HepG2 (cell line): ENCODE data around the gene LDLRAD3. TPM values are rescaled to one million over a fixed set of nuclear protein-coding genes. Genes with fewer than 3 reads are reported as not detected.

Experiments used
- ATAC-seq: fragments of 200-7000 bp; cut with Tn5 transposase; 3 replicates; pipeline ENCODE4 v1.9.1; 2020; ENCODE audit warnings: mild to moderate bottlenecking, moderate library complexity
- BruUV-seq: library from RNA; stranded (reverse); fragments of 400-500 nt; replicated peaks from 2 replicates; lab custom pipeline; 2021; lab: Mats Ljungman, UMichigan
- CTCF ChIA-PET: fragments of 300-600 bp; formaldehyde crosslinking; extraction: SDS; loops from one replicate; lab custom pipeline; 2021; ENCODE audit warnings: low total read pairs, inconsistent platforms, low intra/inter-chr PET ratio; lab: Yijun Ruan, JAX
- POLR2A ChIA-PET: fragments of 350-600 bp; sonication (Branson Sonifier 250); formaldehyde crosslinking; loops from one replicate; lab custom pipeline; 2020; ENCODE audit warnings: antibody characterized with exemption, inconsistent platforms; lab: Yijun Ruan, JAX
- DNase-seq: peaks from one replicate; pipeline ENCODE4 v3.0.0-alpha.2; 2015; ENCODE audit warnings: low spot score
- FAIRE-seq: peaks from 3 replicates; lab custom pipeline; 2011; peaks lifted over from hg19 to GRCh38; lab: Jason Lieb, UNC
- H2AFZ ChIP-seq: one replicate; pipeline ENCODE4 v1.6.1; 2011; ENCODE audit warnings: low read length, inconsistent platforms
- H3K27ac ChIP-seq: fragments of 300-600 bp; 3 replicates; pipeline ENCODE4 v1.8.0; 2011; ENCODE audit warnings: mixed run types, mild to moderate bottlenecking, mixed read lengths, low read length, inconsistent platforms; ENCODE audit not compliant: insufficient read depth; ENCODE audit errors: extremely low read length
- H3K27me3 ChIP-seq, 2 experiments: fragments of 200-600 bp in 1 of 2; 2 replicates in 1 of 2; 3 replicates in 1 of 2; pipeline versions ENCODE4 v1.6.0 to v1.8.0; 2011; ENCODE audit warnings: low read length in 2 of 2, mild to moderate bottlenecking in 2 of 2, moderate library complexity in 2 of 2, inconsistent platforms in 1 of 2; ENCODE audit not compliant: insufficient read depth in 2 of 2, control insufficient read depth in 1 of 2
- H3K36me3 ChIP-seq, 2 experiments: fragments of 200-600 bp in 1 of 2; replicated peaks in 1 of 2; 2 replicates in 1 of 2; 3 replicates in 1 of 2; pipeline versions ENCODE4 v1.5.1 to v1.8.0; 2011; ENCODE audit warnings: low read length in 2 of 2, inconsistent platforms in 1 of 2; ENCODE audit not compliant: insufficient read depth in 2 of 2, control insufficient read depth in 1 of 2
- H3K4me1 ChIP-seq: 2 replicates; pipeline ENCODE4 v1.5.1; 2012; ENCODE audit warnings: low read length, inconsistent platforms; ENCODE audit not compliant: insufficient read depth
- H3K4me2 ChIP-seq: 2 replicates; pipeline ENCODE4 v1.6.0; 2011; ENCODE audit warnings: low read depth, low read length, inconsistent platforms
- H3K4me3 ChIP-seq, 3 experiments: fragments of 200-600 bp in 1 of 3; sonication (generic), shearing (Covaris generic) in 1 of 3; replicated peaks in 1 of 3; 2 replicates each; pipeline ENCODE4 v1.5.1; 2011 to 2016; ENCODE audit warnings: low read length in 3 of 3, inconsistent platforms in 2 of 3, low read depth in 2 of 3, mild to moderate bottlenecking in 2 of 3, control low read depth in 1 of 3, mixed read lengths in 1 of 3; ENCODE audit not compliant: insufficient read depth in 1 of 3
- H3K79me2 ChIP-seq: one replicate; pipeline ENCODE4 v1.6.1; 2011; ENCODE audit warnings: low read length, inconsistent platforms; ENCODE audit not compliant: insufficient read depth
- H3K9ac ChIP-seq: 2 replicates; pipeline ENCODE4 v1.6.0; 2011; ENCODE audit warnings: mild to moderate bottlenecking, low read depth, low read length, inconsistent platforms; ENCODE audit not compliant: insufficient read depth
- H3K9me3 ChIP-seq: 2 replicates; pipeline ENCODE4 v1.5.1; 2012; ENCODE audit warnings: mild to moderate bottlenecking, low read length
- H4K20me1 ChIP-seq: 2 replicates; pipeline ENCODE4 v1.6.0; 2011; ENCODE audit warnings: inconsistent platforms, mild to moderate bottlenecking, low read length, moderate library complexity; ENCODE audit not compliant: insufficient read depth
- DR1 ChIP-seq: sonication (generic); formaldehyde crosslinking; IDR thresholded peaks from 2 replicates; pipeline ENCODE4 v1.8.0; 2021; ENCODE audit warnings: mild to moderate bottlenecking, missing genetic modification reagents, inconsistent platforms
- MAFK ChIP-seq, 2 experiments: IDR thresholded peaks in 1 of 2; conservative IDR thresholded peaks in 1 of 2; 2 replicates each; pipeline ENCODE4 v1.6.1; 2011; ENCODE audit warnings: improper control_type of control experiment in 2 of 2, low read length in 2 of 2
- ZNF550 ChIP-seq: sonication (generic); formaldehyde crosslinking; IDR thresholded peaks from 2 replicates; pipeline ENCODE4 v1.4.0; 2020; ENCODE audit warnings: mild to moderate bottlenecking, missing genetic modification reagents, borderline replicate concordance
- ZNF629 ChIP-seq: sonication (generic); formaldehyde crosslinking; conservative IDR thresholded peaks from 2 replicates; pipeline ENCODE4 v1.5.0; 2020; ENCODE audit warnings: missing genetic modification reagents
- WGBS: methylation state at CpG from one replicate; pipeline ENCODE4 v1.1.6; 2017; ENCODE audit warnings: low lambda C conversion rate; 5-methylcytosine and 5-hydroxymethylcytosine counted together
- in situ Hi-C: cut with HindIII; loops from 2 replicates; pipeline ENCODE4 v1.10.0; 2017; ENCODE audit warnings: low pct_unique_long_range_greater_than_20kb; ENCODE audit not compliant: extremely low pct_ligation_motif_present
- intact Hi-C: fragments of 100-400 bp; cut with micrococcal nuclease; formaldehyde crosslinking; loops from one replicate; pipeline ENCODE4 v1.10.0; 2022; ENCODE audit not compliant: unreplicated experiment
- polyA plus RNA-seq, 8 experiments: library from polyadenylated mRNA; depleted of rRNA in 3 of 8; stranded (reverse) in 7 of 8; unstranded in 1 of 8; fragments of >200 nt; fragmentation: Illumina TruSeq in 4 of 8; extraction: Trizol in 4 of 8; gene quantifications; 2 replicates each; pipeline versions ENCODE4 v1.2.1 to v1.2.3, GENCODE V29; 2011 to 2016; ENCODE audit warnings: low read depth in 4 of 8, missing spikeins in 1 of 8, mixed read lengths in 1 of 8; ENCODE audit not compliant: insufficient read depth in 1 of 8
- total RNA-seq, 5 experiments: library from RNA; depleted of rRNA; stranded (reverse); fragments of >200 nt; fragmentation: Illumina TruSeq; extraction: Trizol; gene quantifications; 2 replicates each; pipeline ENCODE4 v1.2.3, GENCODE V29; 2016; ENCODE audit warnings: low read depth in 1 of 5
- TF ChIP-seq, protein P1 (sequence below): sonication (generic); formaldehyde crosslinking; IDR thresholded peaks from 2 replicates; pipeline ENCODE4 v1.5.0; 2020; ENCODE audit warnings: mild to moderate bottlenecking, missing genetic modification reagents
- TF ChIP-seq, protein P2 (sequence below): sonication (generic); formaldehyde crosslinking; IDR thresholded peaks from 2 replicates; pipeline ENCODE4 v1.4.0; 2020; ENCODE audit warnings: mild to moderate bottlenecking, low read depth, missing genetic modification reagents
- TF ChIP-seq, protein P3 (sequence below): sonication (generic); formaldehyde crosslinking; IDR thresholded peaks from 2 replicates; pipeline ENCODE4 v1.9.0; 2021; ENCODE audit warnings: missing genetic modification reagents, borderline replicate concordance

Gene LDLRAD3
- total and polyA plus RNA-seq, 2 of the 13 experiments (the other 11 are each of a cell fraction or from before 2014, with no cell fraction given): 0.50 to 0.60 TPM

DNA sequence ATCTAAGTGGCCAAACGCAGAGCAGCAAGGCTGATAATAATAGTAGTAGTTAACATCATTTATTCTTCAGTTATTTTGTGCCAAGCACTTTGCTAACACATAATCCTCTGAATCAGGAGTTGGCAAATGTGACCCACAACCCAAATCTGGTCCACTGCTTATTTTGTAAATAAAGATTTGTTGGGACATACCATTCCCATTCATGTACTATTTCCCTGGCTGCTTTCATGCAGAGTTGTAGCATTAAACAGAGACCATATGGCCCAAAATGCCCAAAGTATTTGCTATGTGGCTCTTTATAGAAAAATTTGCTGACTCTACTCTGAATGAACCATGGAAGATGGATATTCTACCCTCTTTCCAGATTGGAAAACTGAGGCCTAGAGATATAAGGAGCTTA, 295.0 kb downstream of the LDLRAD3 start:
- no peaks in the 10 kb centered on the region for H3K9me3 ChIP-seq
- POLR2A ChIA-PET: no interaction called here
- H3K79me2 ChIP-seq: no peaks in the 10 kb centered on the region
- H3K4me1 ChIP-seq: no peaks in the 10 kb centered on the region
- H3K27ac ChIP-seq: no peak overlapping the region
- WGBS: 0% methylated on average over 1 of the region's 1 CpG
- intact Hi-C loops: no loop called here
- no peak overlapping the region for H2AFZ ChIP-seq
- H3K4me2 ChIP-seq: no peak overlapping the region
- ATAC-seq (no peak), FAIRE-seq (no peak)
- H3K9ac ChIP-seq: no peak overlapping the region
- no peaks in the 10 kb centered on the region for H4K20me1 ChIP-seq
- no peak overlapping the region for H3K4me3 ChIP-seq
- in situ Hi-C loops: no loop called here
- TF ChIP-seq ZNF629 (CRISPR knock-in tag): peak; percentile 38; the same call in 1 of the 2 replicates
- TF ChIP-seq, protein P1, sequence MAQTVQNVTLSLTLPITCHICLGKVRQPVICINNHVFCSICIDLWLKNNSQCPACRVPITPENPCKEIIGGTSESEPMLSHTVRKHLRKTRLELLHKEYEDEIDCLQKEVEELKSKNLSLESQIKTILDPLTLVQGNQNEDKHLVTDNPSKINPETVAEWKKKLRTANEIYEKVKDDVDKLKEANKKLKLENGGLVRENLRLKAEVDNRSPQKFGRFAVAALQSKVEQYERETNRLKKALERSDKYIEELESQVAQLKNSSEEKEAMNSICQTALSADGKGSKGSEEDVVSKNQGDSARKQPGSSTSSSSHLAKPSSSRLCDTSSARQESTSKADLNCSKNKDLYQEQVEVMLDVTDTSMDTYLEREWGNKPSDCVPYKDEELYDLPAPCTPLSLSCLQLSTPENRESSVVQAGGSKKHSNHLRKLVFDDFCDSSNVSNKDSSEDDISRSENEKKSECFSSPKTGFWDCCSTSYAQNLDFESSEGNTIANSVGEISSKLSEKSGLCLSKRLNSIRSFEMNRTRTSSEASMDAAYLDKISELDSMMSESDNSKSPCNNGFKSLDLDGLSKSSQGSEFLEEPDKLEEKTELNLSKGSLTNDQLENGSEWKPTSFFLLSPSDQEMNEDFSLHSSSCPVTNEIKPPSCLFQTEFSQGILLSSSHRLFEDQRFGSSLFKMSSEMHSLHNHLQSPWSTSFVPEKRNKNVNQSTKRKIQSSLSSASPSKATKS (CRISPR knock-in tag): no peak
- TF ChIP-seq, protein P2, sequence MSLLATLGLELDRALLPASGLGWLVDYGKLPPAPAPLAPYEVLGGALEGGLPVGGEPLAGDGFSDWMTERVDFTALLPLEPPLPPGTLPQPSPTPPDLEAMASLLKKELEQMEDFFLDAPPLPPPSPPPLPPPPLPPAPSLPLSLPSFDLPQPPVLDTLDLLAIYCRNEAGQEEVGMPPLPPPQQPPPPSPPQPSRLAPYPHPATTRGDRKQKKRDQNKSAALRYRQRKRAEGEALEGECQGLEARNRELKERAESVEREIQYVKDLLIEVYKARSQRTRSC: no peak
- TF ChIP-seq, protein P3, sequence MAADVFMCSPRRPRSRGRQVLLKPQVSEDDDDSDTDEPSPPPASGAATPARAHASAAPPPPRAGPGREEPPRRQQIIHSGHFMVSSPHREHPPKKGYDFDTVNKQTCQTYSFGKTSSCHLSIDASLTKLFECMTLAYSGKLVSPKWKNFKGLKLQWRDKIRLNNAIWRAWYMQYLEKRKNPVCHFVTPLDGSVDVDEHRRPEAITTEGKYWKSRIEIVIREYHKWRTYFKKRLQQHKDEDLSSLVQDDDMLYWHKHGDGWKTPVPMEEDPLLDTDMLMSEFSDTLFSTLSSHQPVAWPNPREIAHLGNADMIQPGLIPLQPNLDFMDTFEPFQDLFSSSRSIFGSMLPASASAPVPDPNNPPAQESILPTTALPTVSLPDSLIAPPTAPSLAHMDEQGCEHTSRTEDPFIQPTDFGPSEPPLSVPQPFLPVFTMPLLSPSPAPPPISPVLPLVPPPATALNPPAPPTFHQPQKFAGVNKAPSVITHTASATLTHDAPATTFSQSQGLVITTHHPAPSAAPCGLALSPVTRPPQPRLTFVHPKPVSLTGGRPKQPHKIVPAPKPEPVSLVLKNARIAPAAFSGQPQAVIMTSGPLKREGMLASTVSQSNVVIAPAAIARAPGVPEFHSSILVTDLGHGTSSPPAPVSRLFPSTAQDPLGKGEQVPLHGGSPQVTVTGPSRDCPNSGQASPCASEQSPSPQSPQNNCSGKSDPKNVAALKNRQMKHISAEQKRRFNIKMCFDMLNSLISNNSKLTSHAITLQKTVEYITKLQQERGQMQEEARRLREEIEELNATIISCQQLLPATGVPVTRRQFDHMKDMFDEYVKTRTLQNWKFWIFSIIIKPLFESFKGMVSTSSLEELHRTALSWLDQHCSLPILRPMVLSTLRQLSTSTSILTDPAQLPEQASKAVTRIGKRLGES (CRISPR knock-in tag): no peak
- TF ChIP-seq ZNF550: no peak
- TF ChIP-seq DR1: no peak
- TF ChIP-seq MAFK (conservative IDR thresholded peaks at IDR 0.05 in 1 of 2, IDR thresholded peaks at IDR 0.05 in 1 of 2; ENCODE audit: low read length in 2 of 2): 0 out of 4 replicates have a peak, but pooled peaks of 1 of the 2 experiments have one; percentile 7
- TF ChIP-seq, all 625 proteins: peak for 2
- no peak for DNase-seq
- H3K27me3 ChIP-seq: no peaks in the 10 kb centered on the region
- BruUV-seq: no TSS peak
- CTCF ChIA-PET: no interaction called here
- no peaks in the 10 kb centered on the region for H3K36me3 ChIP-seq
